HepG2 (cell line): ENCODE measurements around the gene DOK4. TPM values are rescaled to one million over a fixed set of nuclear protein-coding genes. Genes with fewer than 3 reads are reported as not detected.

Experiments used
- ATAC-seq: fragments of 200-7000 bp; cut with Tn5 transposase; 3 replicates; pipeline ENCODE4 v1.9.1; 2020; ENCODE audit warnings: mild to moderate bottlenecking, moderate library complexity
- BruUV-seq: library from RNA; stranded (reverse); fragments of 400-500 nt; replicated peaks from 2 replicates; lab custom pipeline; 2021; lab: Mats Ljungman, UMichigan
- CTCF ChIA-PET: fragments of 300-600 bp; formaldehyde crosslinking; extraction: SDS; loops from one replicate; lab custom pipeline; 2021; ENCODE audit warnings: low total read pairs, inconsistent platforms, low intra/inter-chr PET ratio; lab: Yijun Ruan, JAX
- POLR2A ChIA-PET: fragments of 350-600 bp; sonication (Branson Sonifier 250); formaldehyde crosslinking; loops from one replicate; lab custom pipeline; 2020; ENCODE audit warnings: antibody characterized with exemption, inconsistent platforms; lab: Yijun Ruan, JAX
- DNase-seq: peaks from one replicate; pipeline ENCODE4 v3.0.0-alpha.2; 2015; ENCODE audit warnings: low spot score
- FAIRE-seq: peaks from 3 replicates; lab custom pipeline; 2011; peaks lifted over from hg19 to GRCh38; lab: Jason Lieb, UNC
- H2AFZ ChIP-seq: one replicate; pipeline ENCODE4 v1.6.1; 2011; ENCODE audit warnings: low read length, inconsistent platforms
- H3K27ac ChIP-seq: fragments of 300-600 bp; 3 replicates; pipeline ENCODE4 v1.8.0; 2011; ENCODE audit warnings: mixed run types, mild to moderate bottlenecking, mixed read lengths, low read length, inconsistent platforms; ENCODE audit not compliant: insufficient read depth; ENCODE audit errors: extremely low read length
- H3K27me3 ChIP-seq, 2 experiments: fragments of 200-600 bp in 1 of 2; 2 replicates in 1 of 2; 3 replicates in 1 of 2; pipeline versions ENCODE4 v1.6.0 to v1.8.0; 2011; ENCODE audit warnings: low read length in 2 of 2, mild to moderate bottlenecking in 2 of 2, moderate library complexity in 2 of 2, inconsistent platforms in 1 of 2; ENCODE audit not compliant: insufficient read depth in 2 of 2, control insufficient read depth in 1 of 2
- H3K36me3 ChIP-seq, 2 experiments: fragments of 200-600 bp in 1 of 2; replicated peaks in 1 of 2; 2 replicates in 1 of 2; 3 replicates in 1 of 2; pipeline versions ENCODE4 v1.5.1 to v1.8.0; 2011; ENCODE audit warnings: low read length in 2 of 2, inconsistent platforms in 1 of 2; ENCODE audit not compliant: insufficient read depth in 2 of 2, control insufficient read depth in 1 of 2
- H3K4me1 ChIP-seq: 2 replicates; pipeline ENCODE4 v1.5.1; 2012; ENCODE audit warnings: low read length, inconsistent platforms; ENCODE audit not compliant: insufficient read depth
- H3K4me2 ChIP-seq: 2 replicates; pipeline ENCODE4 v1.6.0; 2011; ENCODE audit warnings: low read depth, low read length, inconsistent platforms
- H3K4me3 ChIP-seq, 3 experiments: fragments of 200-600 bp in 1 of 3; sonication (generic), shearing (Covaris generic) in 1 of 3; replicated peaks in 1 of 3; 2 replicates each; pipeline ENCODE4 v1.5.1; 2011 to 2016; ENCODE audit warnings: low read length in 3 of 3, inconsistent platforms in 2 of 3, low read depth in 2 of 3, mild to moderate bottlenecking in 2 of 3, control low read depth in 1 of 3, mixed read lengths in 1 of 3; ENCODE audit not compliant: insufficient read depth in 1 of 3
- H3K79me2 ChIP-seq: one replicate; pipeline ENCODE4 v1.6.1; 2011; ENCODE audit warnings: low read length, inconsistent platforms; ENCODE audit not compliant: insufficient read depth
- H3K9ac ChIP-seq: 2 replicates; pipeline ENCODE4 v1.6.0; 2011; ENCODE audit warnings: mild to moderate bottlenecking, low read depth, low read length, inconsistent platforms; ENCODE audit not compliant: insufficient read depth
- H3K9me3 ChIP-seq: 2 replicates; pipeline ENCODE4 v1.5.1; 2012; ENCODE audit warnings: mild to moderate bottlenecking, low read length
- H4K20me1 ChIP-seq: 2 replicates; pipeline ENCODE4 v1.6.0; 2011; ENCODE audit warnings: inconsistent platforms, mild to moderate bottlenecking, low read length, moderate library complexity; ENCODE audit not compliant: insufficient read depth
- AGO2 ChIP-seq: fragments of 200-400 bp; formaldehyde crosslinking; optimal IDR thresholded peaks from 2 replicates; pipeline ENCODE3; 2017; ENCODE audit warnings: mild to moderate bottlenecking, low read depth, low read length, moderate library complexity
- GTF3A ChIP-seq: sonication (generic); formaldehyde crosslinking; conservative IDR thresholded peaks from 2 replicates; pipeline ENCODE4 v1.4.0; 2020; ENCODE audit warnings: mild to moderate bottlenecking, missing genetic modification reagents
- HMGXB3 ChIP-seq: sonication (generic); formaldehyde crosslinking; IDR thresholded peaks from 2 replicates; pipeline ENCODE4 v1.4.0; 2020; ENCODE audit warnings: missing genetic modification reagents, borderline replicate concordance
- PREB ChIP-seq: sonication (generic); formaldehyde crosslinking; IDR thresholded peaks from 2 replicates; pipeline ENCODE4 v1.4.0; 2020; ENCODE audit warnings: missing genetic modification reagents
- PRPF4 ChIP-seq: fragments of 200-400 bp; formaldehyde crosslinking; IDR thresholded peaks from 2 replicates; pipeline ENCODE4 v1.6.1; 2016; ENCODE audit warnings: low read length, low read depth; ENCODE audit not compliant: poor library complexity, severe bottlenecking
- ZFP62 ChIP-seq: sonication (generic); formaldehyde crosslinking; IDR thresholded peaks from 2 replicates; pipeline ENCODE4 v1.4.0; 2020; ENCODE audit warnings: missing genetic modification reagents
- ZKSCAN1 ChIP-seq: fragments of 150-350 bp; IDR thresholded peaks from 2 replicates; pipeline ENCODE4 v1.6.1; 2014; ENCODE audit warnings: low read length
- ZNF446 ChIP-seq: sonication (generic); formaldehyde crosslinking; IDR thresholded peaks from 2 replicates; pipeline ENCODE4 v1.5.0; 2020; ENCODE audit warnings: mild to moderate bottlenecking, missing genetic modification reagents
- ZNF484 ChIP-seq: sonication (generic); formaldehyde crosslinking; IDR thresholded peaks from 2 replicates; pipeline ENCODE4 v1.5.1; 2020; ENCODE audit warnings: mild to moderate bottlenecking, low read depth, missing genetic modification reagents, borderline replicate concordance
- ZNF572 ChIP-seq: sonication (generic); formaldehyde crosslinking; IDR thresholded peaks from 2 replicates; pipeline ENCODE4 v1.5.1; 2020; ENCODE audit warnings: mild to moderate bottlenecking, missing genetic modification reagents
- WGBS: methylation state at CpG from one replicate; pipeline ENCODE4 v1.1.6; 2017; ENCODE audit warnings: low lambda C conversion rate; 5-methylcytosine and 5-hydroxymethylcytosine counted together
- in situ Hi-C: cut with HindIII; loops from 2 replicates; pipeline ENCODE4 v1.10.0; 2017; ENCODE audit warnings: low pct_unique_long_range_greater_than_20kb; ENCODE audit not compliant: extremely low pct_ligation_motif_present
- intact Hi-C: fragments of 100-400 bp; cut with micrococcal nuclease; formaldehyde crosslinking; loops from one replicate; pipeline ENCODE4 v1.10.0; 2022; ENCODE audit not compliant: unreplicated experiment
- polyA plus RNA-seq, 8 experiments: library from polyadenylated mRNA; depleted of rRNA in 3 of 8; stranded (reverse) in 7 of 8; unstranded in 1 of 8; fragments of >200 nt; fragmentation: Illumina TruSeq in 4 of 8; extraction: Trizol in 4 of 8; gene quantifications; 2 replicates each; pipeline versions ENCODE4 v1.2.1 to v1.2.3, GENCODE V29; 2011 to 2016; ENCODE audit warnings: low read depth in 4 of 8, missing spikeins in 1 of 8, mixed read lengths in 1 of 8; ENCODE audit not compliant: insufficient read depth in 1 of 8
- total RNA-seq, 5 experiments: library from RNA; depleted of rRNA; stranded (reverse); fragments of >200 nt; fragmentation: Illumina TruSeq; extraction: Trizol; gene quantifications; 2 replicates each; pipeline ENCODE4 v1.2.3, GENCODE V29; 2016; ENCODE audit warnings: low read depth in 1 of 5
- TF ChIP-seq, protein P1 (sequence below): sonication (generic); formaldehyde crosslinking; IDR thresholded peaks from 2 replicates; pipeline ENCODE4 v1.5.1; 2020; ENCODE audit warnings: mild to moderate bottlenecking, missing genetic modification reagents, moderate library complexity

The DOK4 gene
- total and polyA plus RNA-seq, 2 of the 13 experiments (the other 11 are each of a cell fraction or from before 2014, with no cell fraction given) = 52.7 to 70.0 TPM

- TF ChIP-seq HMGXB3 (CRISPR knock-in tag) = 0 out of 2 replicates have a peak, but pooled peaks have one; percentile 33
Measured at GRCh38 chr16:57471209-57471608, 15.1 kb downstream of the DOK4 start (continued).

DNA sequence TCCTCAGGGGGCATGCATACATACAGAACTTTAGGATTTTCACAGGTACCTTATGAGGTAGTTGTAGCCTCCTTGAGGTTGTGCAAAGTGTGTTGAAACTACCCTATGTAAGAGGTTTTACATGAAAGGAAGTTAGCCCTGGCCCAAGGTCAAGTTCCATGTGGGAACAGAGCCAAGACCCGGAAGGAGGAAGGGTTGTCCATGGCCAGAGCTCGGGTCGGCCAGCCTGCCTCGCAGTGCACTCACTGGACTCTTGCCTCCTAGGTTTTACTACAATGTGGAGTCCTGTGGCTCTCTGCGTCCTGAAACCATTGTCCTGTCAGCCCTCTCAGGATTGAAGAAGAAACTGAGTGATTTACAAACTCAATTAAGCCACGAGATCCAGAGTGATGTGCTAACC lies 15.6 kb downstream of the DOK4 start:
- ChIA-PET POLR2A (interaction anchor here (1.4 to 5.6 kb wide), 11 partner anchors 9 to 170 kb away, joined by 3 to 147 read pairs (median 12); partner anchors contain the start of genes CIAPIN1, COQ9, CX3CL1 and DOK4), CTCF (no interaction called here)
- Histone ChIP-seq H3K4me3 (no peak overlapping the region), H3K9me3 (no peaks in the 10 kb centered on the region), H3K9ac (no peak overlapping the region), H3K4me1 (peaks cover 54% of the 10 kb centered on the region), H3K79me2 (peaks cover 6% of the 10 kb centered on the region), H3K4me2 (0 out of 2 replicates have a peak overlapping the region, but pooled peaks have one; percentile 55), H3K27ac (peak overlapping the region; percentile 82), H4K20me1 (no peaks in the 10 kb centered on the region), H3K36me3 (peaks cover 48 to 80% of the 10 kb centered on the region in 2 experiments), H3K27me3 (no peaks in the 10 kb centered on the region), H2AFZ (no peak overlapping the region)
- 48% methylated on average over 6 of the region's 6 CpGs for WGBS
- in situ Hi-C loops = no loop called here
- DNase-seq = no peak
- no TSS peak for BruUV-seq
- ATAC-seq = no peak
- FAIRE-seq = peak; percentile 8
- intact Hi-C loops = no loop called here
- TF ChIP-seq AGO2 (no peak), ZNF484 (CRISPR knock-in tag) (no peak), GTF3A (CRISPR knock-in tag) (no peak), ZKSCAN1 (no peak), ZNF572 (CRISPR knock-in tag) (no peak), PRPF4 (no peak), ZNF446 (CRISPR knock-in tag) (no peak), PREB (no peak), ZFP62 (no peak)
- TF ChIP-seq, protein P1, sequence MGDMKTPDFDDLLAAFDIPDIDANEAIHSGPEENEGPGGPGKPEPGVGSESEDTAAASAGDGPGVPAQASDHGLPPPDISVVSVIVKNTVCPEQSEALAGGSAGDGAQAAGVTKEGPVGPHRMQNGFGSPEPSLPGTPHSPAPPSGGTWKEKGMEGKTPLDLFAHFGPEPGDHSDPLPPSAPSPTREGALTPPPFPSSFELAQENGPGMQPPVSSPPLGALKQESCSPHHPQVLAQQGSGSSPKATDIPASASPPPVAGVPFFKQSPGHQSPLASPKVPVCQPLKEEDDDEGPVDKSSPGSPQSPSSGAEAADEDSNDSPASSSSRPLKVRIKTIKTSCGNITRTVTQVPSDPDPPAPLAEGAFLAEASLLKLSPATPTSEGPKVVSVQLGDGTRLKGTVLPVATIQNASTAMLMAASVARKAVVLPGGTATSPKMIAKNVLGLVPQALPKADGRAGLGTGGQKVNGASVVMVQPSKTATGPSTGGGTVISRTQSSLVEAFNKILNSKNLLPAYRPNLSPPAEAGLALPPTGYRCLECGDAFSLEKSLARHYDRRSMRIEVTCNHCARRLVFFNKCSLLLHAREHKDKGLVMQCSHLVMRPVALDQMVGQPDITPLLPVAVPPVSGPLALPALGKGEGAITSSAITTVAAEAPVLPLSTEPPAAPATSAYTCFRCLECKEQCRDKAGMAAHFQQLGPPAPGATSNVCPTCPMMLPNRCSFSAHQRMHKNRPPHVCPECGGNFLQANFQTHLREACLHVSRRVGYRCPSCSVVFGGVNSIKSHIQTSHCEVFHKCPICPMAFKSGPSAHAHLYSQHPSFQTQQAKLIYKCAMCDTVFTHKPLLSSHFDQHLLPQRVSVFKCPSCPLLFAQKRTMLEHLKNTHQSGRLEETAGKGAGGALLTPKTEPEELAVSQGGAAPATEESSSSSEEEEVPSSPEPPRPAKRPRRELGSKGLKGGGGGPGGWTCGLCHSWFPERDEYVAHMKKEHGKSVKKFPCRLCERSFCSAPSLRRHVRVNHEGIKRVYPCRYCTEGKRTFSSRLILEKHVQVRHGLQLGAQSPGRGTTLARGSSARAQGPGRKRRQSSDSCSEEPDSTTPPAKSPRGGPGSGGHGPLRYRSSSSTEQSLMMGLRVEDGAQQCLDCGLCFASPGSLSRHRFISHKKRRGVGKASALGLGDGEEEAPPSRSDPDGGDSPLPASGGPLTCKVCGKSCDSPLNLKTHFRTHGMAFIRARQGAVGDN (CRISPR knock-in tag) = peak; percentile 55
